AG04450 (cell line): ENCODE measurements around the gene NUFIP2. TPM values are rescaled to one million over a fixed set of nuclear protein-coding genes. Genes with fewer than 3 reads are reported as not detected.

Experiments used
- CTCF ChIA-PET: fragments of 300-600, 350-600 bp; formaldehyde crosslinking; extraction: SDS; loops from one replicate; lab custom pipeline; 2022; ENCODE audit warnings: antibody characterized with exemption, inconsistent platforms; lab: Charles Lee
- POLR2A ChIA-PET: fragments of 350-600 bp; formaldehyde crosslinking; extraction: SDS; loops from one replicate; lab custom pipeline; 2021; ENCODE audit warnings: antibody characterized with exemption, inconsistent platforms; lab: Yijun Ruan, JAX
- DNase-seq: peaks from one replicate; pipeline ENCODE4 v3.0.0-alpha.2; 2011; ENCODE audit warnings: low read depth, low spot score
- H3K27ac ChIP-seq: one replicate; pipeline ENCODE4 v1.5.1; 2012; ENCODE audit warnings: low read depth, low read length, control low read depth
- H3K27me3 ChIP-seq: one replicate; pipeline ENCODE4 v1.6.0; 2012; ENCODE audit warnings: low read length; ENCODE audit not compliant: control insufficient read depth, insufficient read depth
- H3K4me3 ChIP-seq: 2 replicates; pipeline ENCODE4 v1.5.1; 2011; ENCODE audit warnings: mild to moderate bottlenecking, low read depth, low read length, control low read depth
- H3K9me3 ChIP-seq: 2 replicates; pipeline ENCODE4 v1.5.1; 2012; ENCODE audit warnings: low read length; ENCODE audit not compliant: control insufficient read depth, insufficient read depth
- CTCF ChIP-seq: IDR thresholded peaks from 2 replicates; pipeline ENCODE4 v1.5.1; 2011; ENCODE audit warnings: low read depth, low read length, control low read depth, inconsistent platforms
- polyA plus RNA-seq: library from polyadenylated mRNA; depleted of rRNA; stranded (reverse); fragments of >200 nt; gene quantifications from 2 replicates; pipeline ENCODE4 v1.2.3, GENCODE V29; 2011

NUFIP2 gene
- polyA plus RNA-seq, 1 experiment, result 14.7 TPM

DNA sequence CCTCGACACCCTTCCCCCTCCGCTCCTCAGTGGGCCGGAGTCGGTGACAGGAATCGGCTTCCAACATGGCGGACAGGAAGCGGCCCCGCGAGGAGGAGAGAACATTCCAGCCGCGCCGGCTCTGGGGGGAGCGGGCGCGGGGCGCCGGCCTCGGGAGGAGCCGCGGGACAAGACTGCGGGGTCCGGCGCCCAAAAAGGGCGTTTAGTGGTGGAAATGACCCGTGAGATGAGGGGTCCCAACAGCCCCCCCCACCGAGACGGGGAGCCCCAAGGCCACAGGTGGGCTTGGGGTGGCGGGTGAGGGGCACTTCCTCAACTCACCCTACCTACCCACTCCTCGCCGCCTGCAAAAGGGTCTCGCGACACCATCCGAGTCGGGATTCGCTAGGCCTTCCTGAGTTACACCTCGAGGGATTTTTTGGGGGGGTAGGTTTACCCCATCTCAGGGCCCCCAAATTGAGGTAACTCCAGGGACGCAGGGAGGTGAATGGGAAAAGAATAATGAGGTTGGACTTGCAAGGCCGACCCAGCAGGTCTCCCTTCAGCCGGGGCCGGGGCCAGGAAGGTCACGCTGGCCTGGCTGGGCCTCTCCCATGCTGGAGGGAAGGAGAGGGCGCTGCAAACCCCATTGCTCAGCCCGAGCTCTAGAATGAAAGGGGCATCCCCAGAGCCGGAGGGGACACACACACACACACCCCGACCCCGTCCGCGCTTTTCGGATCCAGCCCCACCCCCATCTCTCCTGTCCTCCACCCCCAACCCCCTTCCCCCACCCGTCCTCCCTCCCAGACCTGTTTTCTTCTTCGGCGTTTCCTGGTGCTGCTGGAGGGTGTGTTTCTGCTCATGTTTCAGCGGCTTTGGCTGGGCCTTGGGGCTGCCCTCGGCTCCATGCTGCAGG is 707 bp downstream of the NUFIP2 start:
- POLR2A ChIA-PET, result interaction anchor here (0.6 to 1.6 kb wide), 22 partner anchors 8 to 299 kb away, joined by 3 to 9 read pairs (median 5); partner anchors contain the start of genes MYO18A and TAOK1
- CTCF ChIA-PET, result interaction anchor here (0.9 to 3.9 kb wide), 7 partner anchors 37 to 169 kb away, joined by 3 to 70 read pairs (median 7); no protein-coding TSS in a partner anchor
- Histone ChIP-seq H3K4me3 (peak overlapping the region; percentile 98), H3K9me3 (no peaks in the 10 kb centered on the region; the same call in 1 of the 2 replicates), H3K27me3 (no peaks in the 10 kb centered on the region), H3K27ac (peak overlapping the region; percentile 97)
- TF ChIP-seq CTCF, result no peak
- no peak for DNase-seq

- no peak for TF ChIP-seq CTCF
- DNase-seq, result no peak
- ChIA-PET CTCF (interaction anchor here (0.8 to 3.9 kb wide), 5 partner anchors 11 to 245 kb away, joined by 3 to 70 read pairs (median 31); no protein-coding TSS in a partner anchor), POLR2A (interaction anchor here (0.6 to 1.0 kb wide), 5 partner anchors 11 to 373 kb away, joined by 3 to 6 read pairs (median 4); no protein-coding TSS in a partner anchor)
- Histone ChIP-seq H3K4me3 (peak overlapping the region; percentile 98), H3K27ac (peak overlapping the region; percentile 83), H3K27me3 (no peaks in the 10 kb centered on the region), H3K9me3 (no peaks in the 10 kb centered on the region; the same call in 1 of the 2 replicates)
These were observed 1.6 kb downstream of the NUFIP2 start for GRCh38 chr17:29292071-29292991.

GRCh38 chr17:29291163-29291752 is 2.7 kb downstream of the NUFIP2 start:
- DNase-seq, result peak; percentile 18
- TF ChIP-seq CTCF, result peak; percentile 68
- ChIA-PET POLR2A (interaction anchor here (0.8 kb wide), 1 partner anchor 52 kb away, joined by 5 read pairs; no protein-coding TSS in a partner anchor), CTCF (interaction anchor here (0.6 to 3.9 kb wide), 32 partner anchors 10 to 326 kb away, joined by 3 to 70 read pairs (median 4); partner anchors contain the start of gene MYO18A)
- Histone ChIP-seq H3K9me3 (no peaks in the 10 kb centered on the region; the same call in 1 of the 2 replicates), H3K27me3 (no peaks in the 10 kb centered on the region), H3K4me3 (peak overlapping the region; percentile 98), H3K27ac (no peak overlapping the region)

DNA sequence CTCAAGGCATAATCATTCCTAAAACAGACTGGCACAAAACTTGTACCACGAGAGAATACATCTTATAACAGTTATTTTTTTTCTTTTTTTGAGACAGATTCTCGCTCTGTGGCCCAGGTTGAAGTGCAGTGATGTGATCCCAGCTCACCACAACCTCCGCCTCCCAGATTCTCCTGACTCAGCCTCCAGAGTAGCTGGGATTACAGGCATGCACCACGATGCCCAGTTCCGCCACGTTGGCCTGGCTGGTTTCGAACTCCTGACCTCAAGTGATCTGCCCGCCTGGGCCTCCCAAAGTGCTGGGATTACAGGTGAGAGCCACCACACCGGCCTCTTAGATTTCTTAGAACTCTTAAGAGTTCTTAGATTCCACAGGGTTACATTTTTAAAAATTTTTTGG is 4.1 kb downstream of the NUFIP2 start:
- DNase-seq, result no peak
- POLR2A ChIA-PET, result interaction anchor here (0.6 to 0.7 kb wide), 2 partner anchors 8 to 202 kb away, joined by 3 read pairs; no protein-coding TSS in a partner anchor
- no peak overlapping the region for H3K27ac ChIP-seq

More for the DNA sequence above, 4.1 kb downstream of the NUFIP2 start:
- Histone ChIP-seq H3K9me3 (no peaks in the 10 kb centered on the region; the same call in 1 of the 2 replicates), H3K27me3 (no peaks in the 10 kb centered on the region), H3K4me3 (0 out of 2 replicates have a peak overlapping the region, but pooled peaks have one; percentile 17)
- TF ChIP-seq CTCF, result no peak
- CTCF ChIA-PET, result interaction anchor here (0.6 to 3.9 kb wide), 7 partner anchors 33 to 166 kb away, joined by 4 to 70 read pairs (median 20); partner anchors contain the start of gene MYO18A
